C4-2B (cell line): Measurements from ENCODE around the gene LHX3.

Experiments used
- CTCF ChIP-seq: fragments of 450-650 bp; conservative IDR thresholded peaks from 2 replicates; pipeline ENCODE4 v1.5.1; 2017; ENCODE audit warnings: mild to moderate bottlenecking
- ZFX ChIP-seq: fragments of 450-650 bp; IDR thresholded peaks from 2 replicates; pipeline ENCODE4 v1.6.1; 2017

- no peak for TF ChIP-seq CTCF
- no peak for TF ChIP-seq ZFX
Measured at GRCh38 chr9:136171009-136171800, 33.7 kb downstream of the LHX3 start.
